H1 (cell line): ENCODE data around the gene POLDIP2. TPM values are rescaled to one million over a fixed set of nuclear protein-coding genes. Genes with fewer than 3 reads are reported as not detected.

ENCODE experiments used
- EZH2 ChIP-seq: fragments of 200-600 bp; sonication (generic); IDR thresholded peaks from 2 replicates; pipeline ENCODE4 v1.7.1; 2012; ENCODE audit warnings: low read depth, mild to moderate bottlenecking, moderate library complexity, low read length, inconsistent platforms; ENCODE audit not compliant: severe bottlenecking
- SIN3A ChIP-seq, 2 experiments: IDR thresholded peaks in 1 of 2; conservative IDR thresholded peaks in 1 of 2; 2 replicates each; pipeline ENCODE4 v1.6.1; 2011 to 2012; ENCODE audit warnings: low read length in 2 of 2, improper control_type of control experiment in 1 of 2, low read depth in 1 of 2, mild to moderate bottlenecking in 1 of 2
- TEAD4 ChIP-seq: IDR thresholded peaks from 2 replicates; pipeline ENCODE4 v1.6.1; 2012; ENCODE audit warnings: low read depth, low read length, inconsistent platforms, mixed read lengths
- USF2 ChIP-seq: IDR thresholded peaks from 2 replicates; pipeline ENCODE4 v1.6.1; 2011; ENCODE audit warnings: low read length, improper control_type of control experiment
- polyA plus RNA-seq, 7 experiments: library from polyadenylated mRNA; depleted of rRNA in 3 of 7; stranded (reverse) in 5 of 7; unstranded in 2 of 7; fragments of >200 nt in 5 of 7; fragments of 200-250 nt in 2 of 7; gene quantifications; 1 replicate in 5 of 7; 2 replicates in 1 of 7; 4 replicates in 1 of 7; pipeline versions ENCODE4 v1.2.1 to v1.2.3, GENCODE V29; 2011 to 2013; ENCODE audit warnings: missing spikeins in 2 of 7, mixed read lengths in 2 of 7
- total RNA-seq: library from RNA; stranded (reverse); fragmentation: NEBNext Ultra II Directional; extraction: Animal tissue kit (Norgen Biotek cat#: 25700); gene quantifications from 2 replicates; pipeline ENCODE4 v1.2.1, GENCODE V29; 2021

Gene POLDIP2
- total and polyA plus RNA-seq, 2 of the 8 experiments (the other 6 are each of a cell fraction or from before 2014, with no cell fraction given), result 74.0 to 76.1 TPM

GRCh38 chr17:28313841-28314240 lies 43.5 kb downstream of the POLDIP2 start (continued):
- TF ChIP-seq EZH2 (no peak), TEAD4 (no peak), USF2 (no peak), SIN3A (conservative IDR thresholded peaks at IDR 0.05 in 1 of 2, IDR thresholded peaks at IDR 0.05 in 1 of 2; ENCODE audit: low read depth in 1 of 2, low read length in 2 of 2) (no peak)
